Measurements from ENCODE around the gene SORBS1.

SORBS1 gene

GRCh38 chr10:95561177-95561863 lies at the start of gene SORBS1:
Gene SORBS1, minus strand, starts transcription at chr10:95561371. Its CDS starts 120,236 bp downstream, at chr10:95441135.
- peak; percentile 59 to 82 (median 66) for DNase-seq (ENCODE audit: low read depth in 4 of 4, low spot score in 1 of 4)

- DNase-seq (ENCODE audit: low read depth in 4 of 4, low spot score in 1 of 4), result no peak
Observed at GRCh38 chr10:95610727-95611126, 49.6 kb upstream of the SORBS1 start.

GRCh38 chr10:95606922-95607321 lies 45.8 kb upstream of the SORBS1 start:
- DNase-seq (ENCODE audit: low read depth in 4 of 4, low spot score in 1 of 4), result no peak

- DNase-seq (ENCODE audit: low read depth in 4 of 4, low spot score in 1 of 4), result no peak
Observed at GRCh38 chr10:95605163-95605562, 44.0 kb upstream of the SORBS1 start.

GRCh38 chr10:95604630-95605029 lies 43.5 kb upstream of the SORBS1 start:
- no peak for DNase-seq (ENCODE audit: low read depth in 4 of 4, low spot score in 1 of 4)

- no peak for DNase-seq (ENCODE audit: low read depth in 4 of 4, low spot score in 1 of 4)
Observed at GRCh38 chr10:95602382-95602781, 41.2 kb upstream of the SORBS1 start.

- DNase-seq (ENCODE audit: low read depth in 4 of 4, low spot score in 1 of 4), result peak; percentile 9 to 37 (median 14)
Observed at GRCh38 chr10:95601116-95601719, 40.0 kb upstream of the SORBS1 start.

- no peak for DNase-seq (ENCODE audit: low read depth in 4 of 4, low spot score in 1 of 4)
Observed at GRCh38 chr10:95600158-95600557, 39.0 kb upstream of the SORBS1 start.

- DNase-seq (ENCODE audit: low read depth in 4 of 4, low spot score in 1 of 4), result no peak
Observed at GRCh38 chr10:95597788-95598187, 36.6 kb upstream of the SORBS1 start.

- DNase-seq (ENCODE audit: low read depth in 4 of 4, low spot score in 1 of 4), result no peak
Observed at GRCh38 chr10:95588025-95588424, 26.9 kb upstream of the SORBS1 start.

GRCh38 chr10:95579835-95580535 lies 18.8 kb upstream of the SORBS1 start:
- DNase-seq (ENCODE audit: low read depth in 4 of 4, low spot score in 1 of 4), result no peak

GRCh38 chr10:95579292-95579691 lies 18.1 kb upstream of the SORBS1 start:
- DNase-seq (ENCODE audit: low read depth in 4 of 4, low spot score in 1 of 4), result no peak

- no peak for DNase-seq (ENCODE audit: low read depth in 4 of 4, low spot score in 1 of 4)
Observed at GRCh38 chr10:95578619-95579018, 17.4 kb upstream of the SORBS1 start.

- DNase-seq (ENCODE audit: low read depth in 4 of 4, low spot score in 1 of 4), result no peak
Observed at GRCh38 chr10:95574649-95575365, 13.6 kb upstream of the SORBS1 start.

- DNase-seq (ENCODE audit: low read depth in 4 of 4, low spot score in 1 of 4), result no peak
Observed at GRCh38 chr10:95573964-95574604, 12.9 kb upstream of the SORBS1 start.

- no peak for DNase-seq (ENCODE audit: low read depth in 4 of 4, low spot score in 1 of 4)
Observed at GRCh38 chr10:95573527-95573926, 12.4 kb upstream of the SORBS1 start.

GRCh38 chr10:95572131-95572820 lies 11.1 kb upstream of the SORBS1 start:
- no peak for DNase-seq (ENCODE audit: low read depth in 4 of 4, low spot score in 1 of 4)

GRCh38 chr10:95571390-95571789 lies 10.2 kb upstream of the SORBS1 start:
- no peak for DNase-seq (ENCODE audit: low read depth in 4 of 4, low spot score in 1 of 4)

- no peak for DNase-seq (ENCODE audit: low read depth in 4 of 4, low spot score in 1 of 4)
Observed at GRCh38 chr10:95569368-95569767, 8.2 kb upstream of the SORBS1 start.

GRCh38 chr10:95567903-95568630 lies 6.9 kb upstream of the SORBS1 start:
- no peak for DNase-seq (ENCODE audit: low read depth in 4 of 4, low spot score in 1 of 4)
